Measurements from ENCODE around the gene INSRR. TPM values are rescaled to one million over a fixed set of nuclear protein-coding genes. Genes with fewer than 3 reads are reported as not detected.

The INSRR gene
- total RNA-seq, 1 donor from 2014 or later: 2.9 TPM

DNA sequence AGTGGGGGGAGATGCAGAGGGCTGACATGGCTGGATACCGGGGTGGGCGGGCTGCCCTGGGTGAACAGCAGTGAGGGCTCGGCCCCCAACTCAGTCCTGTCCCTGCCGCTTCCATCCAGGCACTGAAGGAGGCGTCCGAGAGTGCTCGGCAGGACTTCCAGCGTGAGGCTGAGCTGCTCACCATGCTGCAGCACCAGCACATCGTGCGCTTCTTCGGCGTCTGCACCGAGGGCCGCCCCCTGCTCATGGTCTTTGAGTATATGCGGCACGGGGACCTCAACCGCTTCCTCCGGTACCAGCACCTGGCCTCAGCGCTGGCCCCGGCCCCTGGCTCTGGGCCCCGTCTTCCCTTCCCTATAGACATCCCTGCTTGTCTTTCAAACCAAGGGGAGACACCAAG is 17.4 kb upstream of the INSRR start:
- DNase-seq (ENCODE audit: low spot score in 2 of 2): no peak
- Histone ChIP-seq H3K9me3 (no peaks in the 10 kb centered on the region), H3K4me1 (no peaks in the 10 kb centered on the region), H3K4me3 (no peak overlapping the region), H3K27me3 (no peaks in the 10 kb centered on the region), H3K27ac (no peak overlapping the region), H3K36me3 (no peaks in the 10 kb centered on the region)
- intact Hi-C loops (cut with DNase I): no loop called here
- TF ChIP-seq, protein P1, sequence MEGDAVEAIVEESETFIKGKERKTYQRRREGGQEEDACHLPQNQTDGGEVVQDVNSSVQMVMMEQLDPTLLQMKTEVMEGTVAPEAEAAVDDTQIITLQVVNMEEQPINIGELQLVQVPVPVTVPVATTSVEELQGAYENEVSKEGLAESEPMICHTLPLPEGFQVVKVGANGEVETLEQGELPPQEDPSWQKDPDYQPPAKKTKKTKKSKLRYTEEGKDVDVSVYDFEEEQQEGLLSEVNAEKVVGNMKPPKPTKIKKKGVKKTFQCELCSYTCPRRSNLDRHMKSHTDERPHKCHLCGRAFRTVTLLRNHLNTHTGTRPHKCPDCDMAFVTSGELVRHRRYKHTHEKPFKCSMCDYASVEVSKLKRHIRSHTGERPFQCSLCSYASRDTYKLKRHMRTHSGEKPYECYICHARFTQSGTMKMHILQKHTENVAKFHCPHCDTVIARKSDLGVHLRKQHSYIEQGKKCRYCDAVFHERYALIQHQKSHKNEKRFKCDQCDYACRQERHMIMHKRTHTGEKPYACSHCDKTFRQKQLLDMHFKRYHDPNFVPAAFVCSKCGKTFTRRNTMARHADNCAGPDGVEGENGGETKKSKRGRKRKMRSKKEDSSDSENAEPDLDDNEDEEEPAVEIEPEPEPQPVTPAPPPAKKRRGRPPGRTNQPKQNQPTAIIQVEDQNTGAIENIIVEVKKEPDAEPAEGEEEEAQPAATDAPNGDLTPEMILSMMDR (IDR thresholded peaks at IDR 0.05): no peak

DNA sequence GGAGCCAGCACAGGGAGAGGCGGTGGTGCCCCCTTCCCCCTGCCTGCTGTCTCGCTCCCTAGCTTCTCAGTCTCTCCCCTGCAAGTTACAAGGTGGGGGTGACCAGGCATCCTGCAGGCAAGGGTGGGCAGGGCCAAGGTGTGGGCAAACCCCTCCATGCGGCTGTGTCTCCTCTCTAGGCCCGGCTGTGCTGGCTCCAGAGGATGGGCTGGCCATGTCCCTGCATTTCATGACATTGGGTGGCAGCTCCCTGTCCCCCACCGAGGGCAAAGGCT is 16.4 kb upstream of the INSRR start:
- no peaks in the 10 kb centered on the region for H3K36me3 ChIP-seq
- no peaks in the 10 kb centered on the region for H3K4me1 ChIP-seq
- TF ChIP-seq, protein P1 (IDR thresholded peaks at IDR 0.05): no peak
- intact Hi-C loops (cut with DNase I): no loop called here
- no peak for DNase-seq (ENCODE audit: low spot score in 2 of 2)
- no peaks in the 10 kb centered on the region for H3K9me3 ChIP-seq
- H3K4me3 ChIP-seq: no peak overlapping the region
- no peak overlapping the region for H3K27ac ChIP-seq
- H3K27me3 ChIP-seq: no peaks in the 10 kb centered on the region

DNA sequence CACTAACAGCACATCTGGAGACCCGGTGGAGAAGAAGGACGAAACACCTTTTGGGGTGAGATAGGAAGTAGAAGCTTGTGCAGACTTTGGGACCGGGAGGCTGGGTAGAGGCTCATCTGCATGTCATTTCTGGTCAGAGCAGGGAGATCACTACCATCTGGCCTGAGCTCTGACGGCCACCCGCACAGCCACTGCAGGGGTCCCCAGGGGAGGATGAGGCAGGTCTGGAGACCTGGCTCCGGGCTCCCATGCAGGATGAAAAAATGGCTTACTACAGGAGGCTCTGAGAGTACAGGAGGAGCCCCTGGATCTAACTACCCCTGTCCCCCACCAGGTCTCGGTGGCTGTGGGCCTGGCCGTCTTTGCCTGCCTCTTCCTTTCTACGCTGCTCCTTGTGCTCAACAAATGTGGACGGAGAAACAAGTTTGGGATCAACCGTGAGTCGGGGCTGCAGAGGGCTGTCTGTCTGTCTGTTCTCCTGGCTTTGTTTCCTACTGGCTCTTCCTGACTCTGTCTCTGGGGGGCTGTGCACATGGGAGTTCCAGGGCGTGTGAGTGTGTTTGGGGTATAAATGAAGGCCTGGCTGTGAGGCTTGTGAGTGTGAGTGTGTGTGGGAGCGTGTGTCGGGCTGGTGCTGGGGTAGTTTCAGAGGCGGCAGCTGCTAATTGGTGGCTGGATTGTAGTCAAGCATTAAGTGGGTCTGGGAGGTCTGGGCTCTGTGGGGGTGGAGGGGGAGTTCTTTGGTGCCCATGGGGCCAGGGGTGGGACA is 15.8 kb upstream of the INSRR start:
- TF ChIP-seq, protein P1 (IDR thresholded peaks at IDR 0.05): no peak
- no peak for DNase-seq (ENCODE audit: low spot score in 2 of 2)
- Histone ChIP-seq H3K27ac (no peak overlapping the region), H3K4me3 (no peak overlapping the region), H3K27me3 (no peaks in the 10 kb centered on the region), H3K36me3 (no peaks in the 10 kb centered on the region), H3K9me3 (no peaks in the 10 kb centered on the region), H3K4me1 (no peaks in the 10 kb centered on the region)
- intact Hi-C loops (cut with DNase I): no loop called here

DNA sequence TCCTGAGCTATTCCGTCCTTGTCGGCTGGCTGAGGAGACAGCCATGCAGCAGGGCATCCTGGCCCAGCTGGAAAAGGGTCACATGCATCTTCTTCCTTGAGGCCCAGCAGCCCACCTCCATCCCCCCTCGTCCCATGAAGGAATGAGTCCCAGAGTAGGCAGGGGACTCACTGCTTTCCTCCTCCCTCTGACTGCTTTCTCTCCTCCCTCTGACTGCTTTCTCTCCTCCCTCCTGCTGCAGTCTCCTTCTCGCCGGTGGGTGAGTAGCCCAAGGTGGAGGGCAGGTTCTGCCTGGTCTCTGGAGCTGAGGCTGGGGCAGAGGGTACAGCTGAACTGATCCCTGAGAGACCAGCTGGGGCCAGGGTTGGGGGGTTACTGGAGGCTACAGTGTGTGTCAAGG is 15.2 kb upstream of the INSRR start:
- H3K9me3 ChIP-seq: no peaks in the 10 kb centered on the region
- no peaks in the 10 kb centered on the region for H3K36me3 ChIP-seq
- TF ChIP-seq, protein P1 (IDR thresholded peaks at IDR 0.05): no peak
- intact Hi-C loops (cut with DNase I): no loop called here
- H3K4me1 ChIP-seq: no peaks in the 10 kb centered on the region
- H3K4me3 ChIP-seq: no peak overlapping the region
- DNase-seq (ENCODE audit: low spot score in 2 of 2): no peak
- H3K27me3 ChIP-seq: no peaks in the 10 kb centered on the region
- no peak overlapping the region for H3K27ac ChIP-seq

DNA sequence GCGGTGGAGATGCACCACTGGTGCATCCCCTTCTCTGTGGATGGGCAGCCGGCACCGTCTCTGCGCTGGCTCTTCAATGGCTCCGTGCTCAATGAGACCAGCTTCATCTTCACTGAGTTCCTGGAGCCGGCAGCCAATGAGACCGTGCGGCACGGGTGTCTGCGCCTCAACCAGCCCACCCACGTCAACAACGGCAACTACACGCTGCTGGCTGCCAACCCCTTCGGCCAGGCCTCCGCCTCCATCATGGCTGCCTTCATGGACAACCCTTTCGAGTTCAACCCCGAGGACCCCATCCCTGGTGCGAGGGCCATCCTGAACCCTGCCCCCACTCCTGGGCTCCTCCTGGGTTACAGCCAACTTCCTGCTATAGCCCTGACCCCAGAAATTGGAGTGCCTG is 14.7 kb upstream of the INSRR start:
- Histone ChIP-seq H3K4me3 (no peak overlapping the region), H3K4me1 (no peaks in the 10 kb centered on the region), H3K36me3 (no peaks in the 10 kb centered on the region), H3K27me3 (no peaks in the 10 kb centered on the region), H3K27ac (no peak overlapping the region), H3K9me3 (no peaks in the 10 kb centered on the region)
- no peak for DNase-seq (ENCODE audit: low spot score in 2 of 2)
- TF ChIP-seq, protein P1 (IDR thresholded peaks at IDR 0.05): no peak
- intact Hi-C loops (cut with DNase I): no loop called here

DNA sequence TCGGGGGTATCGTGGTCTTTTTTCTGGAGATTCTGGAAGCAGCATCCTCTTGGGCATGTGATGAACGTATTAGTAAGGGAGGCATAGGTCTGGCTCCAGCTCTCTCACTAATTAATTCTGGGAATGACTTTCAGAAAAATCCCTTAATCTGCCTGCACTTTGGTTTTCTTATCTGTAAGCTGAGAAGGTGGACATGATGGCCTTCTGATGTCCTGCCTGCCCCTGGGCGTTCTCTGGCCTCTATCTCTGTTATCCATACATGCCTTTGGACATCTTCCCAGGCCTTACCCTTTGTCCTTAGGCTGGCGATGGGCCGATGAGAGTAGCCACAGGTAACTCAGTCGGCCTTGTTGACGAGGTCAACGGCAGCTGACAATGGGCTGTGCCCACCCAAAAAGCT is 10.5 kb upstream of the INSRR start:
- H3K36me3 ChIP-seq: no peaks in the 10 kb centered on the region
- no peaks in the 10 kb centered on the region for H3K4me1 ChIP-seq
- intact Hi-C loops (cut with DNase I): no loop called here
- H3K27ac ChIP-seq: no peak overlapping the region
- no peaks in the 10 kb centered on the region for H3K27me3 ChIP-seq
- no peaks in the 10 kb centered on the region for H3K9me3 ChIP-seq
- TF ChIP-seq, protein P1 (IDR thresholded peaks at IDR 0.05): no peak
- no peak overlapping the region for H3K4me3 ChIP-seq
- no peak for DNase-seq (ENCODE audit: low spot score in 2 of 2)
